ENCODE results near the gene TPST2. TPM values are rescaled to one million over a fixed set of nuclear protein-coding genes. Genes with fewer than 3 reads are reported as not detected.

Gene TPST2
- total and polyA plus RNA-seq, 9 of the 15 experiments (the other 6 are each of a cell fraction or from before 2014, with no cell fraction given) = 14.2 to 123 (median 60.1) TPM

DNA sequence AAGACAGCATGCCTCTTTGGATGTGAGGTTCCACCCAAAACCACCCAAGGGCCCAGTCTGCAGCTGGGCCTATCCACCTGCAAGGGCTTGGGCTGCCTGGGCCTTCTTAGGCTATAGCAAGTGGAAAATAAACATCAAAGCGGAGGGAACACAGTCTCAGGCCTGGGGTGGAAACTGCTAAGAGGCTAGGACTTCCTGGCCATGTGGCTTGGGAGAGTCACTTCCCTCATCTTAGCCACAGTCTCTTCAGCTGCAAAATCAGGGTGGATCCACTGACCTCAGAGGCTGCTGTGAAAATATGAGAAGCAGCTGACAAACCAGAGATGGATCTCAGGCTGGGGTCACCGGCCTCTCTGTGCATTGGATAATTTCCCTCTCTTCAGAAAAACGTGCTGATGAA lies 47.1 kb downstream of the TPST2 start:
- Histone ChIP-seq H3K9me1 (ENCODE audit: control insufficient read depth, insufficient read depth, low read length) (no peaks in the 10 kb centered on the region), H4K20me1 (replicated peaks; ENCODE audit: control insufficient read depth, insufficient read depth, low read length) (no peaks in the 10 kb centered on the region; the same call in 1 of the 2 replicates), H3K36me3 (ENCODE audit: control insufficient read depth, insufficient read depth, low read length) (peaks cover 96% of the 10 kb centered on the region; the same call in 2 of the 3 replicates), H3K4me3 (no peak overlapping the region), H3K9me3 (replicated peaks; ENCODE audit: control insufficient read depth, insufficient read depth, low read depth, low read length) (no peaks in the 10 kb centered on the region), H3K9ac (ENCODE audit: insufficient read depth in 1 of 2, low read depth in 2 of 2, low read length in 2 of 2) (no peak overlapping the region), H3K27me3 (ENCODE audit: control insufficient read depth in 2 of 2, insufficient read depth in 2 of 2, low read length in 2 of 2) (no peaks in the 10 kb centered on the region), H3K4me1 (replicated peaks in 1 of 2; ENCODE audit: control insufficient read depth in 2 of 2, insufficient read depth in 2 of 2, low read length in 2 of 2) (peaks cover 0 to 10% of the 10 kb centered on the region in 2 experiments; a peak in 2 of 5 replicates), H3K79me2 (ENCODE audit: control insufficient read depth, insufficient read depth, low read length) (peaks cover 69% of the 10 kb centered on the region), H3K4me2 (ENCODE audit: insufficient read depth, low read length) (no peak overlapping the region), H3K27ac (ENCODE audit: extremely low read depth, low read depth, low read length) (no peak overlapping the region), H2AFZ (ENCODE audit: low read depth, low read length) (no peak overlapping the region)
- ChIA-PET CTCF (ENCODE audit: low intra/inter-chr PET ratio) (no interaction called here), POLR2A (no interaction called here)
- ATAC-seq = no peak
- no peak for FAIRE-seq
- 81% methylated on average over 3 of the region's 3 CpGs for WGBS (ENCODE audit: insufficient coverage, low coverage, missing lambda C conversion rate)
- TF ChIP-seq SMARCA5 (IDR thresholded peaks at IDR 0.05) = no peak
- TF ChIP-seq, protein P1, sequence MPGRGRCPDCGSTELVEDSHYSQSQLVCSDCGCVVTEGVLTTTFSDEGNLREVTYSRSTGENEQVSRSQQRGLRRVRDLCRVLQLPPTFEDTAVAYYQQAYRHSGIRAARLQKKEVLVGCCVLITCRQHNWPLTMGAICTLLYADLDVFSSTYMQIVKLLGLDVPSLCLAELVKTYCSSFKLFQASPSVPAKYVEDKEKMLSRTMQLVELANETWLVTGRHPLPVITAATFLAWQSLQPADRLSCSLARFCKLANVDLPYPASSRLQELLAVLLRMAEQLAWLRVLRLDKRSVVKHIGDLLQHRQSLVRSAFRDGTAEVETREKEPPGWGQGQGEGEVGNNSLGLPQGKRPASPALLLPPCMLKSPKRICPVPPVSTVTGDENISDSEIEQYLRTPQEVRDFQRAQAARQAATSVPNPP (IDR thresholded peaks at IDR 0.05; ENCODE audit: borderline replicate concordance, insufficient read depth, insufficient read length) = no peak
- no peak for TF ChIP-seq ZNF76 (CRISPR knock-in tag; IDR thresholded peaks at IDR 0.05; ENCODE audit: borderline replicate concordance)
- TF ChIP-seq NR1H2 (CRISPR knock-in tag; IDR thresholded peaks at IDR 0.05) = no peak
- no peak for TF ChIP-seq SRSF7 (optimal IDR thresholded peaks at IDR 0.05; ENCODE audit: low read depth, low read length)
- TF ChIP-seq HLTF (IDR thresholded peaks at IDR 0.05) = no peak
- no peak for TF ChIP-seq SNIP1 (IDR thresholded peaks at IDR 0.05; ENCODE audit: low read depth)
- TF ChIP-seq ARNT (IDR thresholded peaks at IDR 0.05) = no peak
- TF ChIP-seq, protein P2, sequence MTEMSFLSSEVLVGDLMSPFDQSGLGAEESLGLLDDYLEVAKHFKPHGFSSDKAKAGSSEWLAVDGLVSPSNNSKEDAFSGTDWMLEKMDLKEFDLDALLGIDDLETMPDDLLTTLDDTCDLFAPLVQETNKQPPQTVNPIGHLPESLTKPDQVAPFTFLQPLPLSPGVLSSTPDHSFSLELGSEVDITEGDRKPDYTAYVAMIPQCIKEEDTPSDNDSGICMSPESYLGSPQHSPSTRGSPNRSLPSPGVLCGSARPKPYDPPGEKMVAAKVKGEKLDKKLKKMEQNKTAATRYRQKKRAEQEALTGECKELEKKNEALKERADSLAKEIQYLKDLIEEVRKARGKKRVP (CRISPR knock-in tag; IDR thresholded peaks at IDR 0.05) = no peak
- no peak for TF ChIP-seq SAP30 (IDR thresholded peaks at IDR 0.05; ENCODE audit: borderline replicate concordance, insufficient read depth, low read depth, low read length, poor library complexity, severe bottlenecking)
- BruUV-seq (replicated peaks) = no TSS peak
- intact Hi-C loops (cut with micrococcal nuclease) = no loop called here
- in situ Hi-C loops (cut with MboI) = no loop called here
- no peak for DNase-seq (ENCODE audit: extremely low read depth in 1 of 4, low spot score in 3 of 4)
